IMR-90 (cell line): ENCODE data around the gene GIMAP7. TPM values are rescaled to one million over a fixed set of nuclear protein-coding genes. Genes with fewer than 3 reads are reported as not detected.

Source experiments
- ATAC-seq: fragments of 200-7000 bp; cut with Tn5 transposase; 2 replicates; pipeline ENCODE4 v1.9.1; 2020; ENCODE audit warnings: low read depth, mild to moderate bottlenecking, moderate library complexity
- BruUV-seq: library from RNA; stranded (reverse); fragments of 400-500 nt; replicated peaks from 2 replicates; lab custom pipeline; 2021; lab: Mats Ljungman, UMichigan
- CTCF ChIA-PET: fragments of 300-600 bp; formaldehyde crosslinking; extraction: SDS; loops from one replicate; lab custom pipeline; 2021; ENCODE audit warnings: antibody characterized with exemption; lab: Yijun Ruan, JAX
- POLR2A ChIA-PET: fragments of 300-600 bp; sonication (Branson Sonifier 250); formaldehyde crosslinking; loops from one replicate; lab custom pipeline; 2022; ENCODE audit warnings: antibody characterized with exemption; ENCODE audit not compliant: unreplicated experiment; lab: Charles Lee
- DNase-seq: peaks from one replicate; pipeline ENCODE4 v3.0.0; 2013
- H2AFZ ChIP-seq: replicated peaks from 2 replicates; pipeline ENCODE3; 2013; ENCODE audit warnings: low read length, mild to moderate bottlenecking; ENCODE audit not compliant: poor library complexity
- H2AK5ac ChIP-seq: 2 replicates; pipeline ENCODE4 v1.6.1; 2013; ENCODE audit warnings: low read depth, low read length, inconsistent platforms
- H2AK9ac ChIP-seq: replicated peaks from 2 replicates; pipeline ENCODE3; 2013; ENCODE audit warnings: mild to moderate bottlenecking, low read depth, low read length, moderate library complexity; ENCODE audit not compliant: poor library complexity
- H2BK120ac ChIP-seq: 2 replicates; pipeline ENCODE4 v1.6.1; 2013; ENCODE audit warnings: low read depth, low read length, inconsistent platforms
- H2BK15ac ChIP-seq: 3 replicates; pipeline ENCODE4 v1.6.1; 2013; ENCODE audit warnings: low read depth, low read length, inconsistent platforms
- H2BK20ac ChIP-seq: 2 replicates; pipeline ENCODE4 v1.6.1; 2013; ENCODE audit warnings: low read depth, mild to moderate bottlenecking, inconsistent platforms, low read length, moderate library complexity
- H2BK5ac ChIP-seq: 2 replicates; pipeline ENCODE4 v1.6.1; 2013; ENCODE audit warnings: mild to moderate bottlenecking, low read depth, low read length, inconsistent platforms; ENCODE audit not compliant: poor library complexity, severe bottlenecking
- H3K14ac ChIP-seq: replicated peaks from 2 replicates; pipeline ENCODE4 v1.6.1; 2013; ENCODE audit warnings: low read depth, low read length, inconsistent platforms
- H3K18ac ChIP-seq: 2 replicates; pipeline ENCODE4 v1.6.1; 2013; ENCODE audit warnings: low read depth, low read length, control low read depth
- H3K23ac ChIP-seq: 2 replicates; pipeline ENCODE4 v1.6.1; 2013; ENCODE audit warnings: low read depth, low read length, inconsistent platforms
- H3K27ac ChIP-seq: 2 replicates; pipeline ENCODE4 v1.5.1; 2013; ENCODE audit warnings: mild to moderate bottlenecking, control low read depth, low read length; ENCODE audit not compliant: insufficient read depth
- H3K27me3 ChIP-seq: 2 replicates; pipeline ENCODE4 v1.6.1; 2013; ENCODE audit warnings: low read length; ENCODE audit not compliant: control insufficient read depth, insufficient read depth
- H3K36me3 ChIP-seq: 2 replicates; pipeline ENCODE4 v1.6.1; 2013; ENCODE audit warnings: low read length, mixed read lengths; ENCODE audit not compliant: control insufficient read depth, insufficient read depth
- H3K4ac ChIP-seq: 2 replicates; pipeline ENCODE4 v1.6.1; 2013; ENCODE audit warnings: low read depth, low read length, inconsistent platforms
- H3K4me1 ChIP-seq: 2 replicates; pipeline ENCODE4 v1.6.1; 2013; ENCODE audit warnings: low read length, mixed read lengths; ENCODE audit not compliant: control insufficient read depth, insufficient read depth
- H3K4me2 ChIP-seq: 2 replicates; pipeline ENCODE4 v1.6.1; 2013; ENCODE audit warnings: low read depth, mild to moderate bottlenecking, control low read depth, low read length, moderate library complexity
- H3K4me3 ChIP-seq: 2 replicates; pipeline ENCODE4 v1.5.1; 2013; ENCODE audit warnings: low read depth, mild to moderate bottlenecking, control low read depth, low read length, moderate library complexity; ENCODE audit not compliant: insufficient read depth
- H3K56ac ChIP-seq: 2 replicates; pipeline ENCODE4 v1.6.1; 2013; ENCODE audit warnings: low read length, inconsistent platforms; ENCODE audit not compliant: insufficient read depth; ENCODE audit errors: extremely low read depth
- H3K79me1 ChIP-seq, 2 experiments: 2 replicates each; pipeline ENCODE4 v1.6.1; 2013; ENCODE audit warnings: low read length in 2 of 2, inconsistent platforms in 1 of 2, low read depth in 1 of 2
- H3K9ac ChIP-seq: 2 replicates; pipeline ENCODE4 v1.6.1; 2013; ENCODE audit warnings: low read depth, low read length, control low read depth
- H3K9me1 ChIP-seq: 2 replicates; pipeline ENCODE4 v1.6.1; 2013; ENCODE audit warnings: low read length, inconsistent platforms; ENCODE audit not compliant: insufficient read depth
- H3K9me3 ChIP-seq: 2 replicates; pipeline ENCODE4 v1.6.1; 2013; ENCODE audit warnings: low read length; ENCODE audit not compliant: control insufficient read depth, insufficient read depth
- H4K20me1 ChIP-seq: 2 replicates; pipeline ENCODE4 v1.6.1; 2013; ENCODE audit warnings: low read length, inconsistent platforms; ENCODE audit not compliant: insufficient read depth
- H4K5ac ChIP-seq: 2 replicates; pipeline ENCODE4 v1.6.1; 2013; ENCODE audit warnings: mild to moderate bottlenecking, low read depth, low read length, control low read depth
- H4K8ac ChIP-seq, 2 experiments: 2 replicates each; pipeline ENCODE4 v1.6.1; 2013; ENCODE audit warnings: low read depth in 2 of 2, low read length in 2 of 2, control low read depth in 1 of 2, inconsistent platforms in 1 of 2
- H4K91ac ChIP-seq: 2 replicates; pipeline ENCODE4 v1.6.1; 2013; ENCODE audit warnings: low read depth, low read length, inconsistent platforms; ENCODE audit not compliant: insufficient read depth
- BHLHE40 ChIP-seq: fragments of 150-350 bp; IDR thresholded peaks from 2 replicates; pipeline ENCODE4 v1.6.1; 2016; ENCODE audit warnings: mild to moderate bottlenecking, low read depth, low read length
- CHD1 ChIP-seq: IDR thresholded peaks from 2 replicates; pipeline ENCODE4 v1.6.1; 2012; ENCODE audit warnings: low read depth, low read length, improper control_type of control experiment
- FOS ChIP-seq: fragments of 150-350 bp; IDR thresholded peaks from 2 replicates; pipeline ENCODE4 v1.6.1; 2016; ENCODE audit warnings: low read depth, low read length
- MAFK ChIP-seq: IDR thresholded peaks from 2 replicates; pipeline ENCODE4 v1.6.1; 2012; ENCODE audit warnings: low read depth, low read length, improper control_type of control experiment
- NFE2L2 ChIP-seq: fragments of 150-350 bp; IDR thresholded peaks from 2 replicates; pipeline ENCODE4 v1.6.1; 2016; ENCODE audit warnings: low read depth, mild to moderate bottlenecking, low read length
- RAD21 ChIP-seq: IDR thresholded peaks from 2 replicates; pipeline ENCODE4 v1.6.1; 2012; ENCODE audit warnings: low read length, improper control_type of control experiment
- RCOR1 ChIP-seq: IDR thresholded peaks from 2 replicates; pipeline ENCODE4 v1.6.1; 2012; ENCODE audit warnings: mild to moderate bottlenecking, low read length, improper control_type of control experiment; ENCODE audit not compliant: insufficient replicate concordance
- SMC3 ChIP-seq: fragments of 150-350 bp; IDR thresholded peaks from 2 replicates; pipeline ENCODE4 v1.6.1; 2016; ENCODE audit warnings: low read depth, mild to moderate bottlenecking, antibody characterized with exemption, low read length, moderate library complexity
- WGBS, 2 experiments: methylation state at CpG; one replicate each; pipeline versions ENCODE4 v1.1.5 to v1.1.7; 2013; ENCODE audit warnings: missing lambda C conversion rate in 2 of 2; ENCODE audit not compliant: insufficient read length in 1 of 2; ENCODE audit errors: extremely low coverage in 2 of 2; 5-methylcytosine and 5-hydroxymethylcytosine counted together
- dilution Hi-C: fragments of 300-500 bp; cut with HindIII; formaldehyde crosslinking; loops from one replicate; pipeline ENCODE4 v1.14.3; 2018; ENCODE audit warnings: low sequenced_read_pairs; ENCODE audit not compliant: unreplicated experiment
- in situ Hi-C: fragments of 300-500 bp; cut with MboI; formaldehyde crosslinking; loops from 3 replicates; pipeline ENCODE4 v1.14.3; 2019; ENCODE audit warnings: low sequenced_read_pairs, inconsistent platforms, mixed read lengths
- intact Hi-C: fragments of 100-400 bp; cut with micrococcal nuclease; formaldehyde crosslinking; loops from 2 replicates; pipeline ENCODE4 v1.10.0; 2022
- polyA plus RNA-seq, 3 experiments: library from polyadenylated mRNA; depleted of rRNA; stranded (reverse); fragments of >200 nt; gene quantifications; 2 replicates each; pipeline ENCODE4 v1.2.3, GENCODE V29; 2012; ENCODE audit warnings: low replicate concordance in 1 of 3
- total RNA-seq: library from RNA; depleted of rRNA; stranded (reverse); fragments of >200 nt; gene quantifications from 2 replicates; pipeline ENCODE4 v1.2.3, GENCODE V29; 2012
- TF ChIP-seq, protein P1 (sequence below): fragments of 150-350 bp; IDR thresholded peaks from 2 replicates; pipeline ENCODE4 v1.6.1; 2016; ENCODE audit warnings: low read depth, mild to moderate bottlenecking, low read length, moderate library complexity, borderline replicate concordance

GIMAP7 gene
- total and polyA plus RNA-seq, 2 of the 4 experiments (the other 2 are of a cell fraction): not detected

DNA sequence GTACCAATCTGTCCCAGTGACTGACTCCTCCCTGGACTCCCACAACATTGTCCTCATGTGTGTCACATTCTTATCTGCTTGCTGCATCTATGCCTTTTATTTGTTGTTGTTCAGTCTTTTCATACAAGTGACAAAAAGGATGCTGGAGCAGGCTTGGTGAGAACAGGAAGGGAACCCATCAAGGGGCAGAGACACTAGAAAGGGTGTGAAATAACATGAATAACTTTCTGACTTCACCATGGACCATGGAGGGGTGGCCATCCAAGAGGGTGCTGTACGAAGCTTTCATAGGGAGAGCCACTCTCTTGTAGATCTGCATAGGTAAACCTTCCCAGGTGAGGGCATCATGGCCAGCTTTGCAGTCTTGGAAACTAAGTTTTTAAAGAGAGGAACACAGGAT lies 49.7 kb upstream of the GIMAP7 start:
- no peak overlapping the region for H3K56ac ChIP-seq
- no peaks in the 10 kb centered on the region for H4K20me1 ChIP-seq
- no peaks in the 10 kb centered on the region for H3K4me1 ChIP-seq
- H3K9me3 ChIP-seq: no peaks in the 10 kb centered on the region
- H3K27ac ChIP-seq: no peak overlapping the region
- H3K4ac ChIP-seq: no peak overlapping the region
- no peak overlapping the region for H2AK9ac ChIP-seq
- ATAC-seq (no peak), DNase-seq (no peak)
- no peak overlapping the region for H3K23ac ChIP-seq
- no peak overlapping the region for H2AFZ ChIP-seq
- H3K9me1 ChIP-seq: no peaks in the 10 kb centered on the region
- POLR2A ChIA-PET: no interaction called here
- H3K4me2 ChIP-seq: no peak overlapping the region
- no peak overlapping the region for H4K8ac ChIP-seq
- no peak overlapping the region for H3K14ac ChIP-seq
- H3K27me3 ChIP-seq: no peaks in the 10 kb centered on the region
- H3K9ac ChIP-seq: no peak overlapping the region
- H3K18ac ChIP-seq: no peak overlapping the region
- no peaks in the 10 kb centered on the region for H3K36me3 ChIP-seq
- no peak overlapping the region for H2BK15ac ChIP-seq
- no CpG with 5 or more reads among the region's 1 CpG for WGBS, 2 experiments
- no TSS peak for BruUV-seq
- intact Hi-C loops (no loop called here), in situ Hi-C loops (no loop called here), dilution Hi-C loops (no loop called here)
- CTCF ChIA-PET: interaction anchor here (1.0 kb wide), 1 partner anchor 16 kb away, joined by 5 read pairs; no protein-coding TSS in a partner anchor
- H4K91ac ChIP-seq: no peak overlapping the region
- no peaks in the 10 kb centered on the region for H3K79me1 ChIP-seq
- H2BK5ac ChIP-seq: no peak overlapping the region
- H4K5ac ChIP-seq: no peak overlapping the region
- no peak overlapping the region for H3K4me3 ChIP-seq
- H2AK5ac ChIP-seq: no peak overlapping the region
- no peak overlapping the region for H2BK20ac ChIP-seq
- TF ChIP-seq CHD1: no peak
- TF ChIP-seq FOS: no peak
- TF ChIP-seq, protein P1, sequence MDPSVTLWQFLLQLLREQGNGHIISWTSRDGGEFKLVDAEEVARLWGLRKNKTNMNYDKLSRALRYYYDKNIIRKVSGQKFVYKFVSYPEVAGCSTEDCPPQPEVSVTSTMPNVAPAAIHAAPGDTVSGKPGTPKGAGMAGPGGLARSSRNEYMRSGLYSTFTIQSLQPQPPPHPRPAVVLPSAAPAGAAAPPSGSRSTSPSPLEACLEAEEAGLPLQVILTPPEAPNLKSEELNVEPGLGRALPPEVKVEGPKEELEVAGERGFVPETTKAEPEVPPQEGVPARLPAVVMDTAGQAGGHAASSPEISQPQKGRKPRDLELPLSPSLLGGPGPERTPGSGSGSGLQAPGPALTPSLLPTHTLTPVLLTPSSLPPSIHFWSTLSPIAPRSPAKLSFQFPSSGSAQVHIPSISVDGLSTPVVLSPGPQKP: no peak
- TF ChIP-seq NFE2L2: no peak
- no peak for TF ChIP-seq RCOR1
- no peak for TF ChIP-seq SMC3
- no peak for TF ChIP-seq RAD21
- no peak for TF ChIP-seq MAFK
- TF ChIP-seq BHLHE40: no peak
- H2BK120ac ChIP-seq: no peak overlapping the region
